Measurements from ENCODE around the gene PCBD2.
"Not testable (repeated sequence)": the region's sequence is repeated elsewhere in the genome, so short reads cannot be mapped to it uniquely, and the experiment has no call there.

PCBD2 gene

DNA sequence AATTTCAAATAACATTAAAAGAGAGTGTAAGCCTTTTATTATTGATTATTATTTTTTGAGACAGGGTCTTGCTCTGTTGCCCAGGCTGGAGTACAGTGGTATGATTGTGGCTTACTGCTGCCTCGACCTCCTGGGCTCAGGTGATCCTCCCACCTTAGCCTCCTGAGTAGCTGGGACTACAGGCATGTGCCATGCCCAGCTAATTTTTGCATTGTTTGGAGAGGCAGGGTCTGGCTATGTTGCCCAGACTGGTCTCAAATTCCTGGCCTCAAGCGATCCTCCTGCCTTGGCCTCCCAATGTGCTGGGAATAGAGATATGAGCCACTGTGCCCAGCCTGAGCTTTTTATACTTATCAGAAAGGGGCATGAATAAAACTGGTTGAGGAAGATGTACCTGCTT, 5.8 kb downstream of the PCBD2 start:
- DNase-seq = not testable (repeated sequence)

DNA sequence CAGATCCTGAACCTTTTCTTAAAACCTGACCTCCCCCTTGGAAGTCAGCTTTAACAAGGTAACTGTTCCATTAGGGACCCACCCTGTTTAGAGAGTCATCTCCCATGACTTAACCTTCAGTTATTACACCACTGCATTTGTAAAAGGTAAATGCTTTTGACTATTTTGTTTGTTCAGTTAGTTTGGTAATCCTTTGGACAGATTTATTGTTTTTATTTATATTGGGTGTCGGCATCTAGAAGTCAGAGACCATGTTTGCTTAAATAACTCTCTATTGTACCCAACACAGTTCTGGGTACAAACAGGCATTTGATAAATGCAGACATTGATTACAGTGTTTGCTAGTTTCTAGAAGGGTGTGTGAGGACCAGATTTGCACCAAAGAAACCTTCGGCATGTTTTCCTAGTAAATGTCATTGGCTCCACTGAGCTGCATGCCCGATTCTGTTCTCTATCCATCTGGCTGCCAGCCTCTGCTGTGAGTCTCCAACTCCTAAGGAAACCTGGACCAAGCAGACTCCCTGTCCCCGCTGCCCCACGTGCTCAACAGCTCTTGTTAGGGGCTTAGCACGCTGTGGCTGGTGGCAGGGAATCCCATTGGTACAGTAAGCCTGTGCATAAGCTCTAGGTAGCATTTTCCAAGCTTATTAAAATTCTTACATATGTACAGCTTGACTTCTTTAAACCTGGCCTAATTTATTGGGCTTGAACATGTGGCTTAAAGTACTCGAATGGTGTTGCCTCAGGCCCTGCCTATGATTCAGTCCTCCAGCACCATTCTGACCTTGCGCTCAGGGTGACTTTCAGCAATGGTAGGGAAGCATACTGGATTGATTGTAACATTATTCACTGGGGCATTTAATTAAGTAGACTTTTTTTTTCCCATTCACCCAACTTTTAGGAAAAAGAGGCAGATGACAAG, 6.6 kb downstream of the PCBD2 start:
- DNase-seq = no peak

DNA sequence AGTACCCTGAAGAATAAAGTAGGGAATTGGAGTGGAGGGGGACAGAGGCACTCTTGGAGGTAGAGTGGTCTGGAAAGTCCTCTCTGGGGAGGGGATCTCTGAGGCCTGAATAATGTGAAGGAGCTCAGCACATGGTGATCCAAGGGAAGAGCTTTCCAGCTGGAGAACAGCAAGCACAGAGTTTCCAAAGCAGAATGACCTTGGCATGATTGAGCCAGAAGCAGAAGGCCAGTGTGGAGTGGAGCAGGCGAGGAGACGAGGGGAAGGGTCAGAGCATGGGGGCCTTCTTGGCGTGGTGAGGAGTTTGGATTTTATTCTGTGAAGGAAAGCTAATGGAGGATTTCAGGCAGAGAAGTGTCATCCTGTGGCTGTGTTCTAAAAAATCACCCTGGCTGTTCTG, 8.3 kb downstream of the PCBD2 start:
- no peak for DNase-seq

DNA sequence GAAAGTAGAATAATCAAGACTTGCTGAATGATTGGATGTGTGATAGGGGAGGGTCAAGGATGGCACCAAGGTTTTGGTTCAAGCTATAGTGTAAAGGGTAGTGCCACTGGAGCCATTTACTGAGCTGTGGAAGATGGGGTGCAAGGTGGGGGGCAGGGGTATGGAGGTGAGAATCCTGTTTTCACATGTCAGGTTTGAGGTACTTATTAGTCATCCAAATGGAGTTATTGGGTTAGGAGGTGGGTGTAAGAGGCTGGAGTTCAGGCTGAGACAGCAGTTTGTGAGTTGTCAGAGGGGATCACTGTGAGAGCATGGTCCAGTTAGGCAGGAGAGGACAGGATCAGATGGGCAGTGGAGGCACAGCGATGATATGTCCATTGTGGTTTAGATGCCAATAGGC, 8.9 kb downstream of the PCBD2 start:
- no peak for DNase-seq

DNA sequence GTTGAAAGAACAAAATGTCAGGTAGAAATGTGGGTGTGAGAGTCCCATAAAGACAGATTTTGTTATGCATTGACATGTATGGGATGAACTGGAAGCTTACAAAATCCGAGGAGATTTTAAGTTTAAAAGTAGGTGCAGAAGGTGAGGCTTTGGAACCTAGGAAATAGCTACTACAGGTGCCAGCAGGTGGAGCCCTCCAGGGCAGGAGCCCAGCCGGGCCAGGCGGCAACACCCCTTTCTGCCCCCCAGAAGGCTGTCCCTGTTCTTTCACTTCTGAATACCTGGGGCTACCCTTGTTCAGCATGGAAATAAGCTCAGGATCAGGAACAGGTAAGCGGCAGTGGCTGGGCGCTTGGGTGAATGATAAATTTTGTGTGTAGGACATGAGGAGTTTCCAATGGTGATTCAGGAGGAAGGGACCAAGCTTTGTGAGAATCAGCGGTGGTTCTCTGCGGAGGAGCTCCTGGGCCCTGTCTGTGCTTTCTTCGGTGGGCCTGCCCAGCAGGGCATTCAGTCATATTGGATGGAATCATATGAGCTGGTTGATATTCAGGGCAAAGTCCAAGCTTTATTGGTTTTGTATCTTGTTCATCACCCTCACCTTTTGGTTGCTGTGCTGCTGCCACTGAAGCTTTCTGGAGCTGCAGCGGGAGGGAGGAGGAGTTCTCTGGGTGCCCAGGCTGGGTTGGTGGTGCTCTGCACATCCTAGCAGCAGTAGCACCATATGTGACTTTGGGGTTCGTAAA, 12.3 kb downstream of the PCBD2 start:
- no peak for DNase-seq

DNA sequence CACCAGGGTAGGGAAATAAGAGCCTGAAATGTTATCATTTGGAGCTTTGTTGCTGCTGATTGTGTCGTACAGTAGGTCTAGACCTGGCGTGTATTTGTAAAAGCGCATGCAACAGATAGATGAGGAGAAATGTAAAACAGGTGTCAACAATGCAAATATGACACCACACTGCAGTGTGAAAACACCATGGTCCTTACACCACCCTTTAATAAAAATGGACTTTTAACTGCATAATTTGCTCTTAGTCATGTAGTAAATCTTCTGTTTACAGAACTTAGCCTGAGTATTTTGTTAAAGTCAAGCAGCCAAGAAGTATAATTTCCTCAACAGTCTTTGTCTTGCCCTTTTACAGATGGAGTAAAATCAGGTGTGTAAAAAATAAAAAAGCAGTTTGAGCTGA, 13.9 kb downstream of the PCBD2 start:
- DNase-seq = no peak

DNA sequence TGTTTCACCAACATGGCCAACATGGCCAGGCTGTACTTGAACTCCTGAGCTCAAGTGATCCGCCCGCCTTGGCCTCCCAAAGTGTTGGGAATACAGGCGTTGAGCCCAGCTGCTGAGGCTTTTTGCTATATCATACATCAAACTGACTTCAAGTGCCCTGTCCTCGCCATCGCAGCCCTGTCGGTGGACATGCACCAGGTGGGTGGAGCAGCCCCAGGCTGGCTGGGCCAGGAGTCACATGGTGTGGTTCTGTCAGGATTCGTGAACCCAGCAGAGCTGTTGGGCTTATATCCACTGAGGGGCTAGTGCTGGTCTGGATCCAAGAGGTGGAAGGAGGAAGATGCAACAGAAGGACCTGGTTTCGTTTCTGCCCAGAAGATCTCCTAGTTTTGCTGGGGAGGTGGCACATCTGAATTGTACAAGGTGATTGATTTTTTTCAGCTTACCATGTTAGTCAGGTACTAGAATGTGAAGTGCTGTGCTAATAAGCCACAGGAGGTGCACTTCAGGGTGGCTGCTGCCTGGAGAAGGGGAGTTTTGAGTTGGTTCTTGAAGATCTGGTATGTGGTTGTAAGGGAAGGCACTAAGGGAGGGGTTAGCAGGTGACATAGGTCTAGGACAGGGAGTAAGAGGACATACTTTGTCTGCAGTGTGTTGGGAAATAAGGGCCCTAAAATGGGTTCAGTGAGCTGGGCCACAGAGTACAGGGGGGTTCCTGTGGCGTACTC, 16.1 kb downstream of the PCBD2 start:
- no peak for DNase-seq

DNA sequence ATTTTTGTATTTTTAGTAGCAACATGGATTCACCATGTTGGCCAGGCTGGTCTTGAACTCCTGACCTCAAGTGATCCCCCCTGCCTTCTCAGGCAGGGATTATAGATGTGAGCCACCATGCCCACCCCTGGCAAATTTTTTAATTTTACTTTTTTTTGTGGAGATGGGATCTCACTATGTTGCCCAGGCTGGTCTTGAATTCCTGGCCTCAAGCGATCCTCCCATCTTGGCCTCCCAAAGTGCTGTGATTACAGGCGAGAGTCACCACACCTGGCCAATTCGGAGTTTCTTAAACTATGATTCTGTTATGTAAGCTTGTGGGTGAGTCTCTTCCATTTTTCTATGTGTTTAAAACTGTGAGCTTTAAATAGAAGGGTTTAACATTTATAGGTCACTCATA, 27.6 kb downstream of the PCBD2 start:
- DNase-seq = no peak

DNA sequence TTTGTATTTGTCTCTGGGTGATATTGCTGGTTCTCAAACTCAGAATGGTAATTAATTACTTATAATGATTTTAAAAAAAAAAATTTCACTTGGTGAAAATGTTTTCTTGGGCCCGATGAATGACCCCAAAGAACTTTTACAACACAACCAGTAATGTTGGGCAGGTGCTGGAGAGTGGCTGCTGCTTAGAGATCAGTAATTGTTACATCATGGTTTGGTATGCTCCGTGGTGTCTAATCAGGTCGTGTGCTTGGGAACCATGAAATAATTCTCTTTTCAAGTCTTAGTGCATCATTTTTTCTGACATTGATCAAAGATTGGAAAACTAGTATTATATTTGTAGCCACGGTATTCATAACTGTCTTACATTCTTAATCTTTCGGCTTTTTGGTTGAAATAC, 29.3 kb downstream of the PCBD2 start:
- no peak for DNase-seq

DNA sequence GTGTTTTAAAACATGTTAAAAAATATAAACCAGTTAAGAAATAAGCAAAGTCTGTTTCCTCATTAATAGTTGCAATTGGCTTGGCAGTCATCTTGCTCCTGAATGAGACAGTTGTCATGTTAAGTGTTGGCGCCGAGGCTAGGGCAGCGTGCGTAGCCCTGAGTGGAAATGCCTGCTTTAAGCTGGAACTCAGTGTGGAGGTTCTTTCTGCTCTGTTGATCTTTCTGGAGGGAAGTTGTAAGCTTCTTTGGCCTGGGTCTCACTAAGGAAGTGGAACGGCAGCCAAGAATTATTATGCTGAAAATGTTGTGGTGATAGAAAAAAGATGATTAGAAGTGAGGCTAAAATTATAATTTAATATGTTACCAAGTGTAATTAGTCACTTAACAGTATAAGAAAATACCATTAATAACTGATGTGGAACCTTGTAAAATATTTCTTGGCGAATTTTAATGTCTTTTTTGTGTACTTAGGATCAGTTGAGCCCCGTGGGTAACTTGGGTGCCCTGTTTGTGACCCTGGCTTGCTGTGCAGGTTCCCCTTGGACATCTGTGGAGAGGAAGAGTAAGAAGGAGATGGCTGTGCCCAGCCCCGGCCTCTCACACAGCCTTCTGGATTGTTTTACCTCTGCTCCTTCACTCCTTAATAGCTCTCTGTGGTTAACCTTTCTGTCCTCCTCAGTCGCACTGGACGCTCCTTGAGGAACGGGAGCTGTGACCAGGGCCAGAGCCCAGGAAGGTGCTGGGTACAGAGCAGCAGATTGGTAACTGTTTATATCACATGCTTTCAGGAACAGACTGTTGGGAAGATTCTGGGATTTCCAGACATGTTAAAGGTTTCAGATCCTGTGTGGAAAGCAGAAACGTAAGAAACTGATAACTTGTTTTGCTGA, 31.0 kb downstream of the PCBD2 start:
- no peak for DNase-seq

DNA sequence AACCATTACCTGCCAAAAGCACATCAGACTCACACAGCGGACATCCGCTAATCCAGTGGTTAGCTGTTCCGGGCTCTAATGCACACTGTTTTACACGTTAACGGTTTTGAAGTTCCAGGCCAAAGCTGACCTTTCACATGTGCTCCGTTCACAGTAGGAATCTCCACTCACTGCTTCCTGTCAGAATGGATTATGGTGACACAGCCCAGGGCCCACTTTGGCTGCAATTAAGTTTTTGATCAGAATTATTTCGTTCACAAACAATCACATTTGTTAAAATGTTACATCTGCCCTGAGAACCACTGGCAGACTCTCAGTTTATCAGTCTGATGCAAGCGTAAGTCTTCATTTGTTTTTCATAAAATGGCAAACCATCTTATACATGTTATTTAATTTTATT, 32.6 kb downstream of the PCBD2 start:
- DNase-seq = no peak

DNA sequence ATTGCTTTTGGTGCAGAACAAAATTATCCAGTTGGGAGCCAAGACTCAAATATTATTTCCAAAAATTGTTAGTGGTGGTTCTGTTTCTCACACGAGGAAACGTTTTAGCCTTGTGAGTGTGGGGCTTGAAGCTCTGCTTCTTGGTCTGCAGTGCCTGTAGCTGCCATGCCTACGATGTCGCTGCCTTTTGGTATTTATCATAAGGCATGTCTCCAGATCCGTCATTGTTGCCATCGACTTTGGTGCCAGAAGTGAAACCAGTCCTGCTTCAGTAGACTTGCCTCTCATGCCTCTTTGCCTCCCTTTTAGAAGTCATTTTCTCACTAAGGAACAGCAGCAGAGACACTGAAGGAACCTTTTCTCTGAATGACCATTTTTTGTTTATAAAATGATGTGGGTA, 33.1 kb downstream of the PCBD2 start:
- no peak for DNase-seq

DNA sequence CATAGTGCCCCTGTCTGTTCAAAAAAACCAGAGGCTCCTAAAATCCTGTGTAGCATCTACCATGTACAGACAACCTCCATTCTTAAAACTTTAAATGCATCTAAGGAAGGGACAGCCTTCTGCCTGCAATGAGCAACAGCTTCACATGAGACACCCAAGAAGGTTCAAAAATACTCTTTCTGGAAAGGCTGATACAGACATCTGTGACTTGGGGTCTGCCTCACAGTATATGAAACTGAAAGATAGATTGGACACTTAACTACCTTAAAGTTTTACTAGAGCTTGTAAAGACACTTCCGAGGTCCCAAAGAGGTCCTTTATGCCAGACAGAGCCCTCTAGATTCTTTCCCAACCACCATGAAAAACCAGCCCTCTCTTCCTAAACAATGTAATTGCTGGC, 34.6 kb downstream of the PCBD2 start:
- DNase-seq = no peak

DNA sequence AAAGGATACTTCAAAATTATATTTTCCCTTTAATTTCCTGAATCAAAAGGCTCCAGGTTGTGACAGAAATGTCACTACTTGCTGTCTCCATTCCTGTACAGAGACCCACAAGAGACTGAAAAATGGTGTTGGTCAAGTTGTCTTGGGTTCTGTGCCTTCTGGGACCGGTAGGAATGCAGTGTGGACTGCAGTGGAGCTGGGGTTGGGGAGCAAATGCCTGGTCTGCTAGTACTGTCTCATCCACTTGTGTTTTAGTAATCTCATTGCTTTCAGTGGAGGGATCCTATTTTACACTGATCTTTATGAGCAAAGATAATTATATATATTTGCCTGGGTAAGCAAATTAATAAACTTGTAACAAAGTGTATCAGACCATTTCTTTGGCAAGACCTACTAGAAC, 38.6 kb downstream of the PCBD2 start:
- no peak for DNase-seq

DNA sequence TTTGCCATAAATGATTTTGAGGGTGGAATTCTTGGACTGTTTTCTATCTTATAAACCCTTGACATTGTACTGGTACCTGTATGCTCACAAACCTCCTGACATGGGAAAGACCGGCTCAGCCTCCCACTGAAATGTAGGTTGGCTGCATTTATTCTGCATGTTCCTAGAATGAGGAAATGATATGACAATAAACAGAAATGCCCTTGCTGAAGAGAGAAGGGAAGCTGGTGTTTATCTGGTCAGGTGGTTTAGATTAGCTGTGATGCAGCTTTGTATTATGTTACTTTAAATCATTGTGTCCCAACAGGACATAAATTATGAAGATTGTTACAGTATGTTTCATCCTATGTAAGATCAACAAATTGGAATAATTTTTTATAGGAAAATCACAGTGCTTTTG, 39.7 kb downstream of the PCBD2 start:
- DNase-seq = no peak

DNA sequence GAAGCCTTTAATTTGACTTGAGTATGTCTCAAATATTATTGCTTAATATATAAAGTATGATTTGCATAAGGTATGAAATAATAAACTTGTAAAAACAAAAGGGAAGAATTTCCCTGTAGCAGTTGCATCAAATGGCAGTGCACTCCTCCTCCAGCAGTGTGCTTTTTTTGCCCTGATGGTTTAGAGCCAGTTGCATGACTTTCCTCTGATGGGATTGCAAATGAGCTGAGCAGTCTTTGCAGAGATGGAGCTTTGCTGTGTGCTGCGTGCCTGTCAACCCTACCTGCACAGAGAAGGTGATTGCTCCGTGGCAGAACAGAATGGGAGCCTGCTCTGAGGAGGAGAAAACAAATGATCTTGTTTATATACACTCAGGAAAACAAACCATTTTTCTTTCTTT, 40.1 kb downstream of the PCBD2 start:
- DNase-seq = no peak

DNA sequence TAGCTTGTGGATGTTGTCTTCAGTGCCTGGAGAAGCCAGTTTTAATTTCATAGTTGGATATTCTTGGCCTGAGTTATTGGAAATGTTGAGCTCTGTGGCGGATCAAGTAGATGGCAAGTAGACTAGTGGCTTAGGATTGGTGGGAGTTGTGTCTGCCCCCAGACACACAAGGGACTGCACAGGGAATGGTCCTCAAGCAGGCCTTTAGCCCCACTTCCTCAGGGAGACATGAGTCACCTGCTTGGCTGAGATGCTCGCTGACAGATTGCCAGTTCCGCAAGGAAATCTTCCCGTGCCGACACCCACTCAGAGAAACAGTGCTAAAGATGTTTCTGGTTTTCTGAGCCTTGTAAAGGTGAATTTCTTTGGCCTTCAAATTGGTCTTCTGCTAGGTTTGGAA, 44.0 kb downstream of the PCBD2 start:
- DNase-seq = no peak

DNA sequence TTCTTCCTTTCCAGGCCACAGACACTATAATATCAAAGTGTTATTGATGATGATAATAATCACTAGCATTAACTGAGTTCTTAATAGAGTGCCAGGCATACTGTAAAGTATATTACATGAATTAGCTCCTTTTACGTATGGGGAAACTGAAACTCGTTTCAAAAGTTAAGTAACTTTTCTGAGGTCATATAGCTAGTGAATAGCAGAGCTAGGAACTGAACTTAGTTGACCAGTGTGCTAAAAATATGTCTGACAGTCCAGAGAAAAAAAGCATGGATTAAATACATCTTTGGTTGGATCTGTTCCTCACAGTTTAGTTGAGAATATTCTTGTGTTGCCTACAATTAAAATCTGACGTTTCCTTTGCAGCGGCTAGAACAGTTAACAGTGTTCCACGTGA, 44.4 kb downstream of the PCBD2 start:
- no peak for DNase-seq

DNA sequence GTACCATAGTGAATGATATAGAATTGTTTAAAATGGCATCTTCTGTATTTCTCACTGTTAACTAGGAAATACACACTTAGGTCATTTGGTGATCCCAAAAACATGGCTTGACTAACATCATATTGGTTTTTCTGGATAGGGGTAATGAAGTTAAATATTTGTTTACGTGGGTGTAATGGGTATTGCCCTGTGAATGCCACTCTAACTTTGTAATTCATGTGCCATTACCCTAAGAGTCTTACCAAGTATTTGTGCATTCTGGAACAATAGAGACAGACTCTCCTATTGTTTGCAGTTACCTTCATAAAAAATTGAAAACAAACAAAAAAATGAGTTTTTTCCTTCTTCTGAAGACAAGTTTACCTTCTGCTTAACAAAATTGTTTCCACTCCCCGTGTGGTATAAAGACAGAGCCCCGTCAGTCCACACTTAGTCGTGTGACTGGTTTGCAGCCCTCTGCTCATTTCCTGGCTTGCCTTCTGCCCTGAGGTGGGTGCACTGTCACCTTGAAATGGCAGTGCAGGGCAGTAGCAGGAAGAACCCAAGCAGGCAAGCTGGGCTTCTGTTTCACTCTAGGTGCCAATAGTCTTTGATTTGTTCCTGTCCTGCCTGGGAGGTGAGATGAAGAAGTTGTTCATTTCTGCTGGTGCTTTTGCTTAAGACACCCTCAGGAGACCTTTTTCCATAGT, 53.1 kb downstream of the PCBD2 start:
- DNase-seq = no peak

DNA sequence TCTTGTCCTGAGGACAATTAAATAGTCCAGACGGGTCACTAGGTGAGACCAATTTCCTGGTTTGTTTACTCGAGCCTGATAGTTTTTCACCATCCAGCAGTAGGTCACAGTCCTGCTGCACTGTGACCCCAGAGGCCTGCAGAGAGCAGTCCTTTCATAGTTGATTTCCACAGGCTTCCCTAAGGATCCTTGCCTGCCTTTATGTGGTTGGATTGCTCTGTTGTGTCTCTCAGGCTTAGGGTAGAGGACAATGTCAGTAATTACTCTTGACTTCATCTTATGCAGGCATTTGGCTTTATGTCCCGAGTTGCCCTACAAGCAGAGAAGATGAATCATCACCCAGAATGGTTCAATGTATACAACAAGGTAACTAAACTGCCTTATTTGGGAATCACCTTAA, 53.8 kb downstream of the PCBD2 start:
- DNase-seq = no peak

DNA sequence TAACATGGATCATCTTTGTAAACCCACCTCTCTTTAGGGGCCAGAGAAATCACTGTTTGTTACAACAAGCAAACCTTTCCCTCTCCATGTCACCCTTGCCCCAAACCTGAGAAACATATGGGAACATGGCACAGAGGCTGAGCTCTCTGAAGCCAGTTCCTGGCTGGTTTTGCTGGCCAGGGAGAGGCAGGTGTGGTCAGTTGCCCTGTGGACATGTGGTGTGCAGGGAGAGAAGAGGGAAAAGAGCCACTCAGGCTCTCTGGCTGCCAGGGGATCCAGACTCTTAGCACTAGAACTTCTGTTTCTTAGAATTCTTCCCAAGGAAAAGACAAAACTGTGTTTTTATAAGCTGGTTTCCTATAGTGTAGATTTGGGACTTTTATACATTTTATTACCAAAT, 58.2 kb downstream of the PCBD2 start:
- no peak for DNase-seq

Data from activated CD8-positive, alpha-beta memory T cell treated with anti-CD3 and anti-CD28 coated beads, Interleukin-2, amount 50 U/mL, for 48 hours (primary cell).